RKO (cell line): ENCODE measurements around the gene ZNF329.

Experiments used
- DNase-seq: peaks from one replicate; pipeline ENCODE4 v3.0.0-alpha.2; 2016; ENCODE audit warnings: low spot score

The ZNF329 gene

GRCh38 chr19:58118979-58119733 is 31.4 kb downstream of the ZNF329 start:
- DNase-seq, result no peak

- DNase-seq, result no peak
Measured at GRCh38 chr19:58117841-58118575, 32.6 kb downstream of the ZNF329 start.

GRCh38 chr19:58108546-58108817 is 42.1 kb downstream of the ZNF329 start:
- DNase-seq, result no peak

- DNase-seq, result no peak
Measured at GRCh38 chr19:58107778-58108545, 42.6 kb downstream of the ZNF329 start.

- no peak for DNase-seq
Measured at GRCh38 chr19:58098682-58098998, 51.9 kb downstream of the ZNF329 start.

- DNase-seq, result no peak
Measured at GRCh38 chr19:58097781-58098681, 52.6 kb downstream of the ZNF329 start, which contains the start of gene ZSCAN18. ZSCAN18 (minus strand) TSS chr19:58098231; CDS start chr19:58090267, 7,964 bp downstream.

GRCh38 chr19:58097349-58097748 is 53.2 kb downstream of the ZNF329 start:
- DNase-seq, result no peak

GRCh38 chr19:58096884-58097283 is 53.7 kb downstream of the ZNF329 start:
- no peak for DNase-seq

GRCh38 chr19:58095328-58095727 is 55.3 kb downstream of the ZNF329 start:
- DNase-seq, result no peak

- DNase-seq, result no peak
Measured at GRCh38 chr19:58093071-58093470, 57.5 kb downstream of the ZNF329 start.

- no peak for DNase-seq
Measured at GRCh38 chr19:58091251-58091995, 59.2 kb downstream of the ZNF329 start.

- DNase-seq, result no peak
Measured at GRCh38 chr19:58089846-58090245, 60.7 kb downstream of the ZNF329 start.

- no peak for DNase-seq
Measured at GRCh38 chr19:58088521-58089052, 62.0 kb downstream of the ZNF329 start.

GRCh38 chr19:58086825-58087710 is 63.5 kb downstream of the ZNF329 start:
- no peak for DNase-seq

- no peak for DNase-seq
Measured at GRCh38 chr19:58085348-58085875, 65.2 kb downstream of the ZNF329 start.

GRCh38 chr19:58084596-58085347 is 65.8 kb downstream of the ZNF329 start:
- no peak for DNase-seq

- no peak for DNase-seq
Measured at GRCh38 chr19:58083021-58083420, 67.6 kb downstream of the ZNF329 start.

GRCh38 chr19:58079792-58080191 is 70.8 kb downstream of the ZNF329 start:
- DNase-seq, result no peak
